ENCODE measurements around the gene PNMA8C.
"Not testable (repeated sequence)": the region's sequence is repeated elsewhere in the genome, so short reads cannot be mapped to it uniquely, and the experiment has no call there.

The PNMA8C gene

DNA sequence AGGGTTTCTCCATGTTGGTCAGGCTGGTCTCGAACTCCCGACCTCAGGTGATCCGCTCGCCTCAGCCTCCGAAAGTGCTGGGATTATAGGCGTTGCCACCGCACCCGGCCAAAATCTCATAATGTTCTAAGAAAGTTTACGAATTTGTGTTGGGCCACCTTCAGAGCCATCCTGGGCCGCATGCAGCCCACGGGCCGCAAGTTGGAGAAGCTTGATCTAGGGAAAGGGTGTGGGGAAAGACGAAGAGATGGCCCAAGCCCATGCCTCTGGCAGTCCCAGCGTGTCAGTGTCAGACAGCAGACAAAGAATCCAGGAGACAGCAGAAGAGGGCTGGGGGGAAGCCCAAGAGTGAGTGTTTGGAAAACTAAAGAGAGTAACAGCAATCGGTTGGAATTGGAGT lies 17.3 kb upstream of the PNMA8C start:
- no peak for DNase-seq

DNA sequence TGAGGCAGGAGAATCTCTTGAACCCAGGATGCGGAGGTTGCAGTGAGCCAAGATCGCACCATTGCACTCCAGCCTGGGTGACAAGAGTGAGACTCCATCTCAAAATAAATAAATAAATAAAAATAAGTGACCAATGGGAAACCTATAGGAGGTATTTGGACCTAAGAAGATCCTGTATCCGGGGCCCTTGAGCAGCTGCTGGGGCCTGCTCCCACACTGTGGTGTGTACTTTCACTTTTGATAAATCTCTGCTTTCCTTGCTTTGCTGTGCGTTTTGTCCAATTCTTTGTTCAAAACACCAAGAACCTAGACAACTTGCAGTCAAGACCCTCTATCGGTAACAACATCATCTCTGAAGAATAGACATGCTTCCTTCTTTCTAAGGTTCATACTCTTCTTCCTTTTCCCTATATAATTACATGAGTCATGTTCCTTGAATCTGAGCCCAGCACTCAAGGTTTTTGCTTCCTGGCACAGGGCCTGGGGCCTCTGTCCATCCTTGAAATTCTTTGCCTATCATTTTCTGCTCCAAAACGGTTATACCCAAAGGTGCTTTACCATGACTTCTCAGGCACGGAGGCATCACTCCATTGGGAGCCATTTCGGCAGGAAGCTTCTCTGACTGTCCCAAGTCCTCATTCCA lies 14.2 kb upstream of the PNMA8C start:
- no peak for DNase-seq

DNA sequence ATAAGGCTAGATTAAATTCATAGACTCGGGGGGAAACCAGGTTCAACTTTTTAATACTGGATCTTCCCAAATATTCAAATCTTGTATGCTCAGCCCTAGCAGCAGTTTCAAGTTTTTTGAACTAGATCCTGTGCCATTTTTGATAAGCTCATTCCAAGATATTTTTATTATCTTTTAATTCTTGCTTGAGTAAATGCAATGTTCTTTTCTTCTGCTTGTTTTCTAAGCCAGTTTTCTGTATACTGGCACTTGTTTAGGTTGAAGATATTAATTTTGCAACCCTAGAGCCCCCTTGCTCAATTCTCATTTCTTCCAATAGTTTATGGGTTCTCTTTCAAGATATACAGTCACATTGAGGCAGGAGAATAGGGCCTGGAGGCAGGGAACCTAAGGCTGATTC lies 13.1 kb upstream of the PNMA8C start:
- DNase-seq = no peak

DNA sequence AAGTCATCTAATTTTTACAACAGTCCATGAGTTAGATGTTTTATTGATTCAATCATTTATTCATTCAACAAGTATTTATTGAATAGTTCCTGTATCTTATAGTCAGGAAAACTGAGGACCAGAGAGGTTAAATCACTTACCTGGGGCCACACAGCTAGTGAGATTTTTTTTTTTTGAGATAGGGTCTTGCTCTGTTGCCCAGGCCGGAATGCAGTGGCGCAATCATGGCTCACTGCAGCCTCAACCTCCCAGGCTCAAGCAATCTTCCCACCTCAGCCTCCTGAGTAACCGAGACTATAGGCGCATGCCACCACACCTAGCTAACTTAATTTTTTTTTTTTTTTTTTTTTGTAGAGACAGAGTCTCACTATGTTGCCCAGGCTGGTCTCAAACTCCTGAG lies 7.0 kb upstream of the PNMA8C start:
- not testable (repeated sequence) for DNase-seq

DNA sequence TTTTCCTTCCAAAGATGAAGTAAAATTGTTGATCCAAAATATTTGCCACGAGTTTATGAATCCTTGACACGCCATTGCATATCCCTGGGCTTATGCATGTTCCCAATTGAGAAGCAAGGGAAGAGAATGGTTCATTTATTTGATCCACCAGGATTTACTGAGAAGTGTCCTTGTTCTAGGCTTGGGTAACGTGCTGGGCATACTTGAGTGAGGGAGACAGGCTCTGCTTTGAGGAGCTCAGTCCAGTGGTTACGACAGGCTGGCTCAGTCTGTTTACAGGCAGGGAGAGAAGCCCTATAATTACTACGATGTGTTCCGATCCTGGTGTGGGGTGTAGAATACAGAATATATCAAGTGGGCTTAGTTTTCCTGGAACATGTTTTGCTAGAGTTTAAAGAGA lies 6.3 kb upstream of the PNMA8C start:
- no peak for DNase-seq

DNA sequence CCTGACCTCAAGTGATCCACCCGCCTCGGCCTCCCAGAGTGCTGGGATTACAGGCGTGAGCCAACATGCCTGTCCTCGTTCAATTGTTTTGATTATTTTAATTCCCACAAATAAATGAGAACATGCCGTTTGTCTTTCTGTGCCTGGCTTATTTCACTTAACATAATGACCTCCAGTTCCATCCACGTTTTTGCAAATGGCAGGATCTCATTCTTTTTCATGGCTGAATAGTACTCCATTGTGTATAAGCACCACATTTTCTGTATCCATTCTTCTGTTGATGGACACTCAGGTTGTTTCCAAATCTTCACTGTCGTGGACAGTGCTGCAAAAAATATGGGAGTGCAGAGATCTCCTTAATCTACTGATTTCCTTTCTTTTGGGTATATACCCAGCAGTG lies 4.7 kb upstream of the PNMA8C start:
- not testable (repeated sequence) for DNase-seq

DNA sequence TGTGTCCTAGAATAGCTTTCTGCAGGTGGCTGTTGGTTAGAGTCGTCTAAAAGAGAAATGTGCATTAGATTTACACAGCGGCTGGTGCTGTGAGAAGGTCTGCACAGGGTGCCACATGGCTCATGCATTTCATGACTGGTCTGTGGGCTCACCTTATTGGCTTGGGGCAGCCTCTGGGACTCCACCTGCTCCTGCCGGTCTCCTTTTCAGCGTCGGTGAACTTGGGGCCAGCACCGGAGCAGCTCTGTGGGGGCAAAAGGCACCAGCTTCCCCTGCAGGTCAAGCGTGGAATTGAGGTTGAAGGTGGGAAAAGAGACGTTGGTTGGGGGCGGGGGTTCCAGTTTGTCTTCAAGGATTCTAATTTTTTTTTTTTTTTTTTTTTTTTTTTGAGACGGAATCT lies 3.1 kb upstream of the PNMA8C start:
- DNase-seq = no peak

DNA sequence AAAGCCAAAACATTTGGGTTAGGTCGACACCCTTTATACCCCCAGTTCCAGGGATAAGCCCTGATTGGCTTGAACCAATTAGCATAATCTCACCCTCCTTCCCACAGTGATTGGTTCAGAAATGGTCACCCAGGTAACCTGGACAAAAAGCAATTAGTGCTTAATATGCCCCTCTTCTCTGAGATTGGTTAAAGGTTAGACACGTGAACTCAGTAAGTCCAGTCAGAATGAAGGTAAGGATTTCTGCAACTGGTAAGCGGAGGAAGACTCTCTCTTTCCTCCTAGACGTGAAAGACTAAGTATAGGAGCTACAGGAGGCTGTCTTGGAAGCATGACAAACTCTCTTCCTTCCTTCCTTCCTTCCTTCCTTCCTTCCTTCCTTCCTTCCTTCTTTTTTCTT lies 1.3 kb upstream of the PNMA8C start:
- no peak for DNase-seq

DNA sequence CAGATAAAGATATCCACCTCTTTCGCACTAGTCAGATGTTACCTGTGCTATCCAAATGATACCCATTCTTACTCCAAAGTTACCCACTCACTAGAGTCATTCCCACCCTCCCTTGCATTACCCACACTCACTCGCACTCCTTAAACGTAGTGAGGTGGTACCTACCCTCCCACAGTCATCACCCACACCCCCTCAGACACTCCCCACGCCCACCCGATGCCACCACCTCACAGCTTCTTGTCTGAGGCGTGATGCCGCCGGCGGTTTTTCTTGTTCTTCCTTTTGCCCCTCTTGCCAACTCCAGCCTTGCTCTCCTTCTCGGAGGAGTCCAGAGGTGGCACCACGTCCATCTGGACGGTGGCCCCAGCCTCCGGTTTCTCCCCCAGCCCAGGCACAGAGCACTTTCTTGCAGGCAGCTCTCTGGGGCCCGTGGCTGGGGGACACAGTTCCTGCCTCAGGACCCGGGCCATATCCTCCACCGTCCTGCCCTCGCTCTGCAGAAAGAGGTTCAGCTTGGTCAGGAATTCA lies 1.2 kb downstream of the PNMA8C start:
- no peak for DNase-seq

DNA sequence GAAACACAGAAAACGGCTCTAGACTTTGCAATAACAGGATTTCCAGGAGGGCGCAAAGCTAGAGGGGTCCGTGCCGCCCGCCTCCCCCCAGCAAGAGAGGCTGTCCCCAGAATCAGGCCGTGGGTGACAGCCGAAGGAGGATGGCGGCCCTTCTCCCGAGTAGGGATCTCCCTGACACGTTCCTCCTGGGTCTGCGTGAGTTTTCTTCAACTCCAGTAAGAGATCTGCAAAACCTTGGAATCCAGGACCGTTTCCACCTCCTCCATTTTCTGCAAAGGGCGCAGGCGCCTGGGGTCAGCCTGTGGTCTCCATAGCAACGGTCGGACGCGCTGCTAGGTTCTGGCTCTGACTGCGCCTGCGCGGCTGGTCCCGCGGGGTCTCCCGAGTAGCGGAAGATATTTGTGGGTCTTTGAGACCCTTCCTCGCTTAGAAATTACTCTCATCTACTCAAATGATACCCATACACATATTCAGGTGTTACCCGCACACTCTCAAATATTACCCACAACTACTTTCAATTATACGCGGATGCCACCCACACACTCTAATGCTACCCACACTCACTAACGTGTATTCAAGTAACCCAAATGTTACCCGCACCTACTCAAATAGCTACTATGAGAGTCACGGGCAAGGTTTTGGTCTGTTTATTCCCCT lies 2.1 kb downstream of the PNMA8C start:
- DNase-seq = no peak

DNA sequence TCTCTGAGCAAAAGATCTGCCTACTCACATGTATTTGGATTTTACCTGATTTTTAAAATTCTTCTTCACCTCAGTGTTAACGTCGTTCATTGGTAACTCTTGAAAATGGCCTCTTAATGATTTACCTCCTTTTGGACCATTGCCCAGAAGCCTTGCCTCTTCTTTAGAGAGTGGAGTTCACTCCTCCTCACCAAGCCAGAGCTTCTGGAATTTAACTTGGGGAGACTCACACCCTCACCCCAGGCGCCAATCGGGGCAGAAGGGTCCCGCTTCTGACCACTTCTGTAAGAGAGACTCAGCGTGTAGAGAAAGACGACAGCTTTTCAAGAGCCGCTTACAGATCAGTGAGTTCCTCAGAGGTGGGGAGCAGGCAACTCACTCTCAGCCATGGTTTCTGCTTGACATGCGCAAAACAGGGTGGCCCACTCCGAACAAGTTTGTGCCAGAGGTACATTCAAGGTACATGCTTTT lies 2.7 kb downstream of the PNMA8C start:
- no peak for DNase-seq

DNA sequence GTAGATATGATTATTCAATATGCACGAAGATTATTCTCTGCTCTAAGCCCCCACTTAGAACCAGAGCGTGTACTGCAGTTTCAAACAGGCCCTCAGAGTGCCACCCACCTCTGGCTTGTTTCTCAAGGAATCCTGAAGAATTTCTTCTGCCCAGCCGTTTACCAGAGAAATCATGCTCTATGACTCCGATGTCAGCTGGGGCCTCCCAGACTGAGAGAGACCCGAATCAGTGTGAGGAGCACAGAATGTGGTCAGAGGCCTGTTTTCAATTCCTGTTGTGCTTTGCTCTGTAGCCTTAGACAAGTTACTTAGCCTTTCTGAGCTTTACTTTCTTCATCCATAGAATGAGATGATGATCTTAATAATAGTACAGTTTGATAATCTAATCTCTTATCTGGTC lies 5.5 kb downstream of the PNMA8C start:
- no peak for DNase-seq

DNA sequence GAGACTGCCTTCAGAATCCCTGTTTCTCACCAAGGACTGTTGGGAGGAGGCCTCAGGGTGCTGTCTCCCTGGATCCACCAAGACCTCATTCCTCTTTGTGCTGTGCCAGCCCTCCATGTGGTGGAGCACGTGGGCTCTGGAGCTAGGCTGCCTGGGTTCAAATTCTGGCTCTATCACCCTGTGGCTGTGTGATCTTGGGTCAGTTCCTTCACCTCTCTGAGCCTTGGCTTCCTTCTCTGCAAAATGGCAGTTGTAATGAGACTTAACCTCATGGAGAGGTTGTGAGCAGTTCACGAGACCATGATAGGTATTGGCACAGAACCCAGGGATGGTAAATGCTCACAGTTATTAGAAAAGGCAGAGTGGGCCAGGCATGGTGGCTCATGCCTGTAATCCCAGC lies 6.4 kb downstream of the PNMA8C start:
- no peak for DNase-seq

DNA sequence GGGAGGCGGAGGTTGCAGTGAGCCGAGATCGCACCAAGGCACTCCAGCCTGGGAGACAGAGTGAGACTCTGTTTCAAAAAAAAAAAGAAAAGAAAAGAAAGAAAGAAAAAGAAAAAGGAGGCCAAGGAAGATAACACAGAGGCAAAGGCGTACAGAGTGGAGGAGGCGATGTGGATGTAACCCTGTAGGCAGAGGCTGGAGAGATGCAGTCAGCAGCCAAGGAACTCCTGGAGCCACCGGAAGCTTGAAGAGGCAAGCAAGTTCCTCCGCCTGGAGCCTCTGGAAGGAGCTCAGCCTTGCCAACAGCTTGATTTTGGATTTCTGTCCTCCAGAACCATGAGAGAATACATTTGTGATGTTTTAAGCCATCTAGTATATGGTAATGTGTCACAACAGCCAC lies 8.7 kb downstream of the PNMA8C start:
- DNase-seq = no peak

DNA sequence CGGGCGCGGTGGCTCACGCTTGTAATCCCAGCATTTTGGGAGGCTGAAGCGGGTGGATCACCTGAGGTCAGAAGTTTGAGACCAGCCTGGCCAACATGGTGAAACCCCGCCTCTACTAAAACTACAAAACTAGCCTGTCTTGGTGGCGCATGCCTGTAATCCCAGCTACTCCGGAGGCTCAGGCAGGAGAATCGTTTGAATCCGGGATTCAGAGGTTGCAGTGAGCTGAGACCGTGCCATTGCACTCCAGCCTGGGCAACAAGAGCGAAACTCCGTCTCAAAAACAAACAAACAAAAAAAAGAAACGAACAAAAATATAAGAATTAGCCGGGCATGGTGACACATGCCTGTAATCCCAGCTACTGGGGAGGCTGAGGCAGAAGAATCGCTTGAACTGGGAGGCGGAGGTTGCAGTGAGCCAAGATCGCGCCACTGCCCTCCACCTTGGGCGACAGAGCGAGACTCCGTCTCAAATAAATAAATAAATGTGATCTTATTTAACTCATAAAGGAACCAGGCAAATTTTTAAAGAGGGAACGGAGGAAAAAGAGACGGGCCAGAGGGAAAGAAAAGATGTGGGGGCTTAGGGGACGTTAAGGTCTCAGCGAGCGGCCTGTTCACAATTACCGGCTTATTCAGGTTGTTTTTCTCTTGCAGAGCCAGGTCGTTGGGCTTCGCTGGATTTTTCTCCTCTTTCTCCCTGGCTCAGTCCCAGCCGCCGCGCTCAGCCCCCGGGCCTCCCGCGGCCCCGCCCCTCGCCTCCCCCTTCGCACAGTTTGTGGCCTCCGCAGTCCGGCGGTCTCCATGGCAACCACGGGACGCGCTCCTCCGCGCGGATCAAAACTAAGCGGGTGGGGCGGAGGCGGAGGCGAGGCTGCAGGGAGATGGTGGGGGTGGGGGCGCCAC lies 12.7 kb downstream of the PNMA8C start:
- not testable (repeated sequence) for DNase-seq

DNA sequence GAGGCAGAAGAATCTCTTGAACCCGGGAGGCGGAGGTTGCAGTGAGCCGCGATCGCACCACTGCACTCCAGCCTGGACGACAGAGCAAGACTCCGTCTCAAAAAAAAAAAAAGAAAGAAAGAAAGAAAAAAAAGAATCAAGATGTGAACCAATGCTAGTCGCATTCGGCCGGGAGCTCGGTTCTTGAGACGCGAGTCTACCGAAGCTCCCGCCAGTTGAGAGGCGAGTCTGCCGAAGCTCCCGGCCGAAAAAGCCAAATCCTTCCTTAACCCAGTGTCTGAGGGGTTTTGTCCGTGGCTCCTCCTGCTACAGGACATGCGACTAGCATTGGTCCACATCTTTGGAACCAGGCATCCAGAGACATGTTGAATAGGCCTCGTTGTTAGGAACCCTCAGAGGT lies 13.8 kb downstream of the PNMA8C start:
- DNase-seq = not testable (repeated sequence)

DNA sequence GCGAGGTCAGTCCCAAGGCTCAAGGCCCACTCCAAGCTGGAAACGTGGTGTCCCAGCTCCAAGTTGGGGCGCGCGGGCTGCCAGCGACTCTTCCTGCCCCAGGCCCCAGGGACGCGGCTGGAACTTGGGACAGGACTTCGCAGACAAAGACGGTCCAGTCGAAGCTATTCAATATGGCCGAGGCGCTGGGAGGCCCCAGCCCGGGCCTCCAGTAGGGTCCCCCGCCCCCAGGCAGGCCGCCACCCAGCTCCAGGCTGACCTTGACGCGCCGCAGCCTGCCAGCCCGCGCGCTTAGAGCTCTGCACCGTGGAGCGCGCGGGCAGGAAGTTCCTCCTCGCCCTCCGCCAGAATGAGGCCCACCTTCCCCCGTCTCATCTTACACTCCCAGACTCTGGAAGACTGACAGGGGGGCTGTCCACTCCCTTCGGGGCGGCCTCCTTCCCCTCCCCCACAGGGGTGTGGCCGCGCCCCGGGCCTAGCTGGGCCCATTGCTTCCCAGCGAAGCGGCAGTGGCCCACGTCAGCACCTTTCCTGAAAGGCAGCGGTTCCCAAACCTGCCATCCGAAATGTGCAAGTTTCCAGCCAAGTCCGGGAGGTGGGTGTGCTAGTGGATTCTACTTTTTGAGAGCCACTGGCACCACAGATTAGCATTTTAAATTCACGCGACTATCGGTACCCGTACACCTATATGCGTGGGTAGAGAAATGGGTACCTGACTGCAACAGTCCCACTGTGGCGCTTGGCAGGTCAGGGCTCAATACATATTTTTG lies 15.3 kb downstream of the PNMA8C start, which contains the start of gene CCDC8:
CCDC8 (minus strand) TSS at position 303 of the 770 bp plus-strand sequence. CDS start 754 bp downstream, outside the sequence.
- DNase-seq = no peak

DNA sequence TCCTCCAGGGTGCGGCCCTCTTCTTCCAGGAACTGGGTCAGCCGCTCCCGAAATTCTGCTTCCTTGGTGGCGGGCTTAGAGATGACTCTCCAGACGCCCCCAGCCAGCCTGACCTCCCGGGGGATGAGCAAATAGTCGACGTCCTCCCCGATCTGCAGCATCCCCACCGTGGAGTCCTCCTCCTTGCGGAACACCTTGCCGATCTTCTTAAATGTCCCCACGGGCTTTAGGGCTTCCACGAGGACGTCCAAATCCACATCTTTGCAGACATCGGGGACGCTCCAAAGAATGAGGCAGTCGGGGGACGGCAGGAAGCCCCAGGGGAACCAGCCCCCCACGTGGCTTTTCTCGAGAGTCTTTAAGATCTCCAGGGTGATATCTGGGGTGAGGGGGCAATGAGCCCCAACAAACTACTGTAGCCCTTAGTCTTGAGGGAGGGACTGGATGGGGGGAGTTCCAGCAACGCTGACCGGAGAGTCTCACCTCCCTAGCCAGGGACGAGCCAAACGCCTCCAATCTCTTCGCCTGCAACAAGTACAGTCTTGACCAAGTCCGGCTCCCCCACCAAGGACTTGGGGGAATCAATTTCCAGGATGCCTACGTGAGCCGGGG lies 16.0 kb downstream of the PNMA8C start:
- DNase-seq = no peak

DNA sequence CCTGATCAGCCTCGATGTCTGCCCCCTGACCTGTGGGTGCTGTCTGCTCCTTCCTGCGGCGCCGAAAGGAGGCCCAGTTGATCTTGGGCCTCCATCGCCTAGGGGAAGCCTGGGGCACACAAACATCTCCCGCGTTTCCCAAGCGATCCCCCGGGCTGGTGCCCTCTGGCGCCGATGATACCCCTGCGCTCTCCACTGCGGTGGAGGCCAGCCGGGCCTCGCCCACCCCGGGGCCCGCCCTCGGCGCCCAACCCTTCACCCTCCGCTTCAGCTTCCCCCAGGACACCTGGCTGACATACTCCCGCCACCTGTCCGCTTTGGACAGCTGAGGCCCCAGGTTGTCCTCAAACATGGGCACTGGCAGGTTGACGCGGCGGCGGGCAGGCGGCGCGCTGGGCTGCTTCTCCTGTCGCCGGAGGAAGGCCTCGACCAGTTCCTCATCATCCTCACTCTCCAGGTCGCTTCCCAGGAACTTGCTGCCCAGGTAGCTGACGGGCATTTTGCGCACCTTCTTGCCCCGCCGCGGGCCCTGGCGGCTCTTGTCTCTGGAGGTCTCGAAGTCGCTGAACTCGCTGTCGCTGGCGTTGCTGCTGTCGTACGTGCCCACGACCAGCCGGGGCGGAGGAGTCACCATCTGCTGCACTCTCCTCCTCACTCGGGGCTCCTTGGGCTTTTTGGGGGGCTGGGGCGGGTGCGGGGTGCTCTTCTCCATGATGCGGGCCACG lies 16.6 kb downstream of the PNMA8C start:
- DNase-seq = no peak

DNA sequence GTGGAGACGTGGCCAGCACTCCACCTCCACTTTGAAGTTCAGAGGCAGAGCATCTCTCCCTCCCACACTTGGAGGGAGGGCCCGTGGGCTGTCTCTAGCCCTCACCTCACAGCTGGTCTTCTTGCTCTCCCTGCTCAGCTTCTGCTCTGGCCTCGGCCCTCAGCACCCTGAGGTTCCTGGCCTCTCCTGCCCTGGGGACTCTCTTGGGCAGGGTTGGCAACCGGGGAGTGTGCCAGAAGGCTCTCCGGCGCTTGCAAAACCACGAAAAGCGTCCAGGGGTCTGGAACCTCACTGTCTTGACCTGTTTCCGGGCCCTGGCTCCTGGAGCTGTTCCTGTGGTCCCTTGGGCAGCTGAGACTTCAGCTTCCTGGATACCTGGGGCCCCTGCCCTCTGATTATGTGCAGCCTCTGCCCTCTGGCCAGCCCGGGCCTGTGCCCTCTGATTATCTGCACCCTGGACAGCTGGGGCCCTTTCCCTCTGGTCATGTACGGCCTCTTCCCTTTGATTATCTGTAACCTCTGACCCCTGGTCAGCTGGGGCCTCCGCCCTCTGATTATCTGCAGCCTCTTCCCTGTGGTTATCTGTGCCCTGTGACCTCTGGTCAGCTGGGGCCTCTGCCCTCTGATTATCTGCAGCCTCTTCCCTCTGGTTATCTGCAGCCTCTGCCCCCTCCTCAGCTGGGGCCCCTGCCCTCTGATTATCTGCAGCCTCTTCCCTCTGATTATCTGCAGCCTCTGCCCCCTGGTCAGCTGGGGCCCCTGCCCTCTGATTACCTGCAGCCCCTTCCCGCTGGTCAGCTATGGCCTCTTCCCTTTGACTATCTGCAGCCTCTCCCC lies 17.4 kb downstream of the PNMA8C start:
- DNase-seq = no peak
